DMS 273 (cell line): ENCODE results near the gene STXBP5.
A peak's percentile ranks its signal among the peaks of the same experiment; 100 is the strongest.

Source experiments
- DNase-seq: peaks from one replicate; lab custom pipeline; 2025; ENCODE audit not compliant: unreplicated experiment; lab: John Stamatoyannopoulos, UW

STXBP5 gene

DNA sequence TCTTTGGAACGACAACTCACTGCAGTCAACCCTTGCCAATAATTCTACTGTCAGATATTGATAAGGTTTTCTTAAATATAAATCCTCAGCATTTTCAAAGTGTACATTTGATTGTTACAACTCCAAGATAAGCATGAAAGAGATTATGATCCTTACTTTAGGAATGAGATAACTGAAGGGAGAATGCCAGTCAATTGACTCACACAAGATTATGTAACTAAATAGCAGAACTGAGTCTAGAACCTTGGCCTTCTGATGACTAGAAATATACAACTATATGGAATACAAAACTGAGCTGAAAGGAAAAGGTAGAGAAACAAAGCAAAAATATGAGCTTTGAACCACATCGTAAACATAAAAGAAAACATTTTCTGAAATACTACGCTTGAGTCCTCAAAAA is 26.9 kb upstream of the STXBP5 start:
- DNase-seq: no peak

DNA sequence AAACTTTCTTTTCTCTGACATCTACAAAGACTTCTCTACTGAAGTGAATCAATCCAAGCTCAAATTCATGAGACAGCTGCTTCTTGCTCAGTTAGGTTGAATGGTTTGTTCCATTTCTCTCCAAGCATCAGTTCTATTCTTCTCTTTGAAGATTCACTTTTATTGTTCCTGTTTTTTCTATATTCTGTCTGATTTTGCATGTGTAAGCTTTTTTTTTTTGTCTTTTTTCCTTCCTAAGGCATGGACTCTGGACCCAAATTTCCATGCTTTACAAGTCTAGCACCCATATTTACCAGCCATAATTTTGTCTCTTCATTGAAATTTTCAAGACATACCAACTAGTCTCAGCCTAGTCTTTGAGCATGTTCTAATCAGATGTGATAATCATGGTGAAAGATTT is 25.9 kb upstream of the STXBP5 start:
- no peak for DNase-seq

GRCh38 chr6:147179809-147180208 is 24.4 kb upstream of the STXBP5 start:
- DNase-seq: no peak

DNA sequence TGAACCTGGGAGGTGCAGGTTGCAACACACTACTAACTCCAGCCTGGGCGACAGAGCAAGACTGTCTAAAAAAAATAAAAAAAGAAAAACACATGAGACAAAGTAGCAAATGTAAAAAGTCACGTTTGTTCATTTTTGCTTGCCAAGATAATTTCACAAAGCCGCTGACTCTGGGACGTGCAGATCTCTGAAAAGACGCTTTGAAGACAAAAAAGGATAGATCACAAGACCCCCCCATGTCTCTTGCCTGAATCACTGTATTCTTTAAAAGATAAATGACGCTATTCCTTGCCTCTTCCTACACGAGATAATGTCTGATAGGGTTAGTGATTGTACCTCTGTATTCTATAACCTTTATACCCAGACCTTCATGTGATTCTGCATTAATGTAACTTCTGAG is 23.3 kb upstream of the STXBP5 start:
- no peak for DNase-seq

- no peak for DNase-seq
Observed at GRCh38 chr6:147184379-147184778, 19.8 kb upstream of the STXBP5 start.

DNA sequence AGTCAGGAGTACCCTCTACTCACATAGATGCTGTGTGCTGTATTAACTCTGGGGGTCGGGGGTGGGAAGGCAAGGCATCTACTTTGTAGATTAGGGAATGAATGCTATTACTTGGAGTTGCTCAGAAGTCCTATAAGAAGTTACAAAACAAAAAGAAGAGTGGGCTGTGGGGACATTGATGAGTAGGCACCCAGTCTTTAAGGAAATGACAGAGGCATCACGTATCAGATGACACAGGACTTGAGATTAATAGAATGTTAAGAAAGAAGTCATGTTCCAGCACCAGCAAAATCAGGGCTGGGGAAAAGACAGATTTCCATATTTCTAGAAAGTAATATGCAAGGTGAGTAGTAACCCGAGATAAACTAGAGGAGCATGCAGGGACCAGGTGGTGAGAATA is 19.0 kb upstream of the STXBP5 start:
- no peak for DNase-seq

DNA sequence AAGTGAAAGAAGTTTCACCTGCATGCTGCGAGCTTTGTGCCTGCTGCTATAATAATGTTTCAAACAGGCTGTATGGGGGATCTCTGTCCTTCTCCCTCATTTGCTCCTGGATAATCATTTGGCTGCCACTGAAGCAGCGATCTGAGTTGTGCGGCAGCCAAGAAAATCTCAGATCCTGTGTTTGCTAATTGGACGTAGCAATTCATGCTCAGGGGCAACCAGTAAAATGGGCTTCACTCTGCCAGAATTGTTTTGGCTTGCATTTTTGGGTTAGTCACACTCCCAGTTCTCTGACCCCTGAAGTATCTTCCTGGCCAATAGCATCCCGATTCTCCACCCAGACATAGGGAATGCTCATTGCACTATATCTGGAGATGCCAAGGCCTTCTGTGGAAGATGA is 13.7 kb upstream of the STXBP5 start:
- DNase-seq: no peak

DNA sequence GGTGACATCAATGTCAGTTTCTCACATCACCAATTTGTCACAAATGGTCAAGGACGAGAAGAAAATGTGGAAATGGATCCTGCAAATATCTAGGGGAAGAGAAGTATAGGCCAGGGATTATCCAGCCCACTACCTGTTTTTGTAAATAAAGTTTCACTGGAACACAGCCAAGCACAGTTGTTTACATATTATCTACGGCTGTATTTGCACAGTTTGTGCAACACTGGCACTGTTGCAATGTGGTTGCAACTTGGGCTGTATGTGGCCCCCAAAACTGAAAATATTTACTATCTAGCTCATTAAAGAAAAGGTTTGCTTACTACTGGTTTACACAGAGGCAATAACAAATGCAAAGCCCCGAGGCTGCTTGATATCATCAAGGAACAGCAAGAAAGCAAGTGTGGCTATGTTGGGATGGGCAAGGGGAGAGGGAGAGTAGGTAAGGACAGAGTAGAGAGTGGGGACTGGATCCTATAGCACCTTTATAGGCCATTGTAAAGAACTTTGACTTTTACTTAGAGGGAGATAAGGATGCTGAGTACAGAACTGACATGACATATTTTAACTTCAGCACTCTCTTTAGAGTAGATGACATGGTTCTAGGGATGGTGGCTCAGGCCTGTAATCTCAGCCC is 11.8 kb upstream of the STXBP5 start:
- DNase-seq: no peak

DNA sequence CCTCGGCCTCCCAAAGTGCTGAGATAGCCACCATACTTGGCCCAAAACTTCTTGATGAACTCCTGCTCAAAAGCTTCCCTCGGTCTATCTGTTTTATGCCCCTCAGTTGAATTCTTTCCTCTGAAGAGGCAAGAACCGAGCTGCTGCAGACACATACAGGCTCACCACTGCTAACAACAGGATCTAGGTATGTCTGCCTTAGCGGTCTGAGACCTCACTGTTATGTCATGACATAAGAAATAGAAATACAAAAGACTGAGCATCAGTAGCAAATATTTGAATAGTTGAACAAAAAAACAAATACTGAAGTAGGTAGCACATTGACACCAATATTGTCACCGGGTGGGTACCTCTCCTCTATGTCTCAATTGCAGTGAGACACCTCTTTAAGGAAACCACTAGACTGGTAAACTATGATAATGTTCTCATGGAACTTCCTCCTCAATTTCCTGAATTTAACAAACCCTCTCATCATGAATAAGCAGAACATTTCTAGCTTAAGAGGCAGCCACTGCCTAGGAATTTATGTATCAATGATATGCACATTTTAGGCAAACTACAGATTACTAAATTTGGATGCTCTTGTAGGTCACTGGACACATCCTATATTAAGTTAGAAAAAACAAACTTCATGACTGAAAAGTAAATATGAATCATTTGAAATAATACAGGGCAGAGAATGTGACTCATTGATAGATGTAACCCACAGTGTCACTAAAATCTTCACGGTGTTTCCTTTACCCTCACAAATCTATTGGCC is 9.4 kb upstream of the STXBP5 start:
- DNase-seq: no peak

GRCh38 chr6:147195510-147195909 is 8.7 kb upstream of the STXBP5 start:
- DNase-seq: no peak

DNA sequence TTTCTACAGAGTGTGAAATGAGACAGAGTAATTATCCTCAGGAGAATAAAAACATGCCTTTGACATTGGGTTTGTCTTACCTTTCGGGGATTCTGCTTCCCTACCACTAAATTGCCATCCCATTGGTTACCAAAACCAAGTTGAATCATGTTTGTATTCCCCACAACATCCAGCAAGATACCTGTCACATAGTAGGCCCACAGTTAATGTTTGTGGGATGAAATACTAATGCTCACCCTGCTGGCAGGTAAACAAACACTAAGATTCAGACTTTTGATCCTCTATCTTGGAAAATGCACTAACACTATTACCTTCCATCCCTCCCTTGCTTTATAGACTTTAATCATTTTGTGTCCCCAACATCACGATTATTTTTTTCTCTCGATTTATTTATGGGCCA is 8.2 kb upstream of the STXBP5 start:
- no peak for DNase-seq

DNA sequence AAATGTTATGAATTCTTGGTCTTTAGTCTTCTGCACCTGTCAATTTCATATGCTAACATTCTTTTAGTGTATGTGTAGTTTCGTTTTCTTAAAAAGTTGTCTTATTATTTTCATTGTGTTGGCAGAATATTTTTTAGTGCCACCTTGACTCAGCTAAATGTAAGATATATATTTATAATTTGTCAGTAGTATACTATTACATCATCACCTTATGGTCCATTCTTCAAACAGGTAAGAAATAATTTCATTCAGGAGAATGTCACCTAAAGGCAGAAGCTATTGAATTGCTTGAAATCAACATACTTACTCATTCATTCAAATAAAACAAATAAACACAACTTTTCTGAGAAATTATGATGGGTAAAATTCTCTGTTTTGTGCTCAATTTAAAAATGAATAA is 3.5 kb upstream of the STXBP5 start:
- no peak for DNase-seq

GRCh38 chr6:147201885-147202515 is 2.2 kb upstream of the STXBP5 start:
- peak; percentile 50 for DNase-seq

DNA sequence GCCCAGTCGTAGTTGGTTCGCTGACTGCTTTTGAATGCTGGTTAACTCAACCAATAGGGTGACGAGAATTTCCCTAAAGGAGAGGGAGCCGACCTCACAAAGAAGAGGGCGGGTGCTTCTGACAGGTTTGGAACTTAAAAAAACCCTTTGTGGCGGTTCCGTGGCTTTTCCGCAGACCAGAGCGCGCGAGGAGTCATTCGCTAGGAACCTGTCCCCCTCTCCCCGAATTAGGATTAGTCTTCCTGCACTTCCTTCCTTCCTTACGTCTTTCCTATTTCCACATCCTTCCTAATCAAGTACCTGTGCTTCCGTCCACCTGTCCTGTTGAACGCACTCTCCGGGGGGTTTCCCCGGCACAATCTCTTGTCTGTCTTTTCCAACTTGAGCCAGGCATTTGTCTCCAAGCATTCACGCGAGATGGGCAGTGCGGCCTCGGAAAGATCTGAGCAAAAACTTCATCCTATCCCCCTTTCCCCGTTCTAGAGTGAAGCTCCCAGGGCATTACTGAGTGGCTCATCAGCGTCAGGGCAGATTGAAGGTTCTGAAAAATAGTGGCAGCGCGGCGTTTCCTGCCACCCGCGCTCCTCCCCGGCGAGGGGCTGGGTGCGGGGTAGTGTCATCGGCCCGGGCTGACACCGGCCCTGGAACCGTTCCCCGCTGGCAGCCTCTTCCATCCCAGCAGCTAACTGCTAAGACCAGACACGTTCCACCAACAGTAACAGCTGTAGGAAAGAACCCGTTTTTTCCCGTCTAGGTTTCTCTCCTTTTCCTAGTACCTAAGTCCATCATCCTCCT is 1.5 kb upstream of the STXBP5 start:
- peak; percentile 96 for DNase-seq

DNA sequence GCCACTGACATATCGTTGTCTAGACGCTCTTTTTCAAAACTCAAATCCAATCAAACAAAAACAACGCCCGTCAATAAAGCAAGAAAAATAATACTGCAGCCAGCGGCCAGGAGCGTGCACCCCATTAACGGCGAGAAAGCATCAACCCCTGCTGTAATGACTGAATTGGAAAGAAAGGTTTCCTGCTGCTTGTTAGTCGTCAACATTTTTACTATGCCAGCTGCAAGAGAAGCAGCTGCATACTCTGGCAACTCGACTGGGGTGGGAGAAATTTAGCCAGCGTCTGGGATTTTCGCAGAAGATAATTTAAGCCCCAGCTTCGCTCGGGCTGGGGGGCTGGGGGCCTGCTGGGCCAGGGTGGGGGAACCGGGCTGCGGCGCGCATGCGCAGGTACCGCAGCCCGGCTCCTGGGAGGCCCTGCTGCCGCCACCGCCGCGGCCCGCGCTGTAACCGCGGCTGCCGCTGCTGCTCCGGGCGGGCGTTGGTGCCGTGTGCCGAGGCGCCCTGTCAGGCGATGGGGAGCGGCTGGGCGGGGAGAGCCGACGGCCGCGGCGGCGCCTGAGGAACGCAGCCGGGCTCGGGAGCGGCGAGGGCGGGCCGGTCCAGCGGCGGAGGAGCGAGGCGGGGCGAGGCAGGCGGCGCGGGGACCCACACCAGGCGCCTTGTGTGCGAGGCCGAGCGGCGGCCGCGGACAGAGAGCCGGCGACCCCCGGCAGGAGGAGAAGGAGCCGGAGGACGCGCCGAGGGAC is 732 bp upstream of the STXBP5 start:
- DNase-seq: peak; percentile 88

- peak; percentile 39 for DNase-seq
Observed at GRCh38 chr6:147204843-147205311, 660 bp downstream of the STXBP5 start.

DNA sequence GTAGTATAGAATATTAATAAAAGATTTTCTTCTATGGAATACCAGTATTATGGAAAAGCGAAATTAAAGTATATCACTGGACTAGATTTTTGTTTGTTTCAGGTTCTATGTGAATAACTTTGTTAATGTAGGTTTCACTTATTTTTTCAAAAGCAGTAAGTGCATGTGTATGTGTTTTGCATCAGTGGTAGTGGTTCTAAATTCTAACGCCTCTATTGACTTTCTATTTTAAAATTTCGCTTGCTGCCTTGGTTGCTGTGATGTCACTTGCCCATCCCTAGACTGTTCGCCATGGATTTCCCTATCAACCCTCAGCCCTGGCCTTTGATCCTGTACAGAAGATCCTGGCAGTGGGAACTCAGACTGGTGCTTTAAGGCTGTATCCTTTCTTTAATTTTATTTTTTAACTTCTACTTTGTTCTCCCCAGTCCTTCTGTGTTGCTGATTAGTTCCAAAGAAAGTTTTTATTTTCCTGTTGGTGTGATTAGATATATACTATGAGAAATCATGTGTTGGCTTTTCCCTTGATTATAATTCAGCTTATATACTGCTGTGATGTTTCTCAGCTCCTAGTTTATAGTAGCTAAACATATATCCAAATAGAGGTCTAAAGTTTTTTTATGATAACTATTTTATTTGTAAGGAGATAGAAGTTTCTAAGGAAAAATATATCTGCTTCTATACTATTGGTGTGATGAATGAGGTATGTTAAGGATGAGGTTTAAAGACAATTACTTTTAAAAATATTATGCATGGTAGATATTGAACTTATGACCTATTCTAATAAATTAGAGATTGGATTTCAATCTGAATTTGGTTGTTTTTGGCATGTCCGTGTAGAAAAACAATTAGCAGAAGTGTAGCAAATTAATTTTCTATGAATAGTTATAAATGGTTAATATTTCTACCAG is 1.7 kb downstream of the STXBP5 start:
- peak; percentile 24 for DNase-seq

GRCh38 chr6:147207351-147207750 is 3.1 kb downstream of the STXBP5 start:
- no peak for DNase-seq

DNA sequence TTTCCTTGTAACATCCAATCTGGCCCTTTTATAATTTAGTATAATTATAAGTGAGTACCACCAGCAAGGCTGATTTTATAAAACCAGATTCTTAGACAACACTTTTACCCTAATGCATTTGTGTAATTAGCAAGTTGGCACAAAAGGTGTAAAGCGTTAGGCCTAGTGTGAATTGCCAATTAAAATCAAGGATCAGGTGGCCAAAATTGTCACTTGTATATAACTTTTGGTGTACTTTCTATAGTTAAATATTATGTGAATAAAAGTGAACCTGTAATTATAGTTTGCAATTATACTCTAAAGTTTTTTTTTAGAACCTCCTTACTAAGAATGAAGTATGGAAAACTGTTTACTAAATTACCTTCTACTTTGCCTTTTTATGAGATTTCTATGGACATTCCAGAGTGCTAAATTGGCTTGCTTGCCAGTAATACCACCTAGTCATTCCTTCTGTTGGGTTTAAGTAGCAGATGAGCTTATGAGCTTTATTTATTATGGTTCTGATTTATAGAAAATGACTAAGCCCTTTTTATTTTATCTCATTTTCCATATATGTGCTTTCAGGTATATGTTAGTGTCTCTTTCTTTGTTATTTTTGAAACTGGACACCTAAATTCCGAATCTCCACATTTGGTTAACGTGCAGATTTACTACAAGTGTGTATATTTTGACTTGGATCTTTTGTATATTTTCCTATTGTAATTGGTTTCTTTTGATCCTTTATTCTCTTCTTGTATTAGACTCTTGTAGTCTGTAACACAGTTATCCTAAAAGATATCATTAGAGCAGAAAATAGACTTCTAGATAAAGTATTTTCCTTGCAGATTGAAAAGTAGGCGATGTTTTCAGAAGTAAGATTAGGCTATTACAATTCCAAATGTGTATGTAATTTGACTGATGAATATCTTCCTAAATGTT is 3.9 kb downstream of the STXBP5 start:
- DNase-seq: no peak
